ENCODE measurements around the gene FBXO31. TPM values are rescaled to one million over a fixed set of nuclear protein-coding genes. Genes with fewer than 3 reads are reported as not detected.
A peak's percentile ranks its signal among the peaks of the same experiment; 100 is the strongest.

FBXO31 gene
- total and polyA plus RNA-seq, 9 of the 15 experiments (the other 6 are each of a cell fraction or from before 2014, with no cell fraction given), result 0.18 to 33.3 (median 10.9) TPM

DNA sequence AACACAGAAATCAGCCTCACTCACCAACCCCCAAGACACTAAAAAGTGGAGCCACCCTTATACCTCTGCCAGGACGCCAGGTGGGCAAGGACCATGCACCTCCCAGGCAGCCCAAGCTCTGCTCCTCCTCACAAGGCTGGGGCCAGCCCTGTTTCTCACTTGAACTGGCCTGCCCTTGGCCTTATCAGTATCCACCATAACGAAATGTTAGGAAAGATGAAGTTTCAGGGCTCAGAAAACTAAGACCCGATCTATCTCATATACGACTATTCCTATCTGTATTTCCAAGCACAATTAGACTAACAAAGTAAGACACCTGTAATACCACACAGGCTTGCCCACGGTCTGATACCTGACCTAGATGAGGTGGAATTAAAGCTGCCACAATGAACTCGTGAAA, 6.9 kb downstream of the FBXO31 start:
- peaks cover 4% of the 10 kb centered on the region; the same call in 1 of the 2 replicates for H4K20me1 ChIP-seq (replicated peaks; ENCODE audit: control insufficient read depth, insufficient read depth, low read length)
- TF ChIP-seq CBX3 (IDR thresholded peaks at IDR 0.05; ENCODE audit: borderline replicate concordance in 1 of 2, low read length in 2 of 2), result no peak
- TF ChIP-seq, protein P1, sequence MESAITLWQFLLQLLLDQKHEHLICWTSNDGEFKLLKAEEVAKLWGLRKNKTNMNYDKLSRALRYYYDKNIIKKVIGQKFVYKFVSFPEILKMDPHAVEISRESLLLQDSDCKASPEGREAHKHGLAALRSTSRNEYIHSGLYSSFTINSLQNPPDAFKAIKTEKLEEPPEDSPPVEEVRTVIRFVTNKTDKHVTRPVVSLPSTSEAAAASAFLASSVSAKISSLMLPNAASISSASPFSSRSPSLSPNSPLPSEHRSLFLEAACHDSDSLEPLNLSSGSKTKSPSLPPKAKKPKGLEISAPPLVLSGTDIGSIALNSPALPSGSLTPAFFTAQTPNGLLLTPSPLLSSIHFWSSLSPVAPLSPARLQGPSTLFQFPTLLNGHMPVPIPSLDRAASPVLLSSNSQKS (CRISPR knock-in tag; IDR thresholded peaks at IDR 0.05), result no peak
- TF ChIP-seq, protein P2, sequence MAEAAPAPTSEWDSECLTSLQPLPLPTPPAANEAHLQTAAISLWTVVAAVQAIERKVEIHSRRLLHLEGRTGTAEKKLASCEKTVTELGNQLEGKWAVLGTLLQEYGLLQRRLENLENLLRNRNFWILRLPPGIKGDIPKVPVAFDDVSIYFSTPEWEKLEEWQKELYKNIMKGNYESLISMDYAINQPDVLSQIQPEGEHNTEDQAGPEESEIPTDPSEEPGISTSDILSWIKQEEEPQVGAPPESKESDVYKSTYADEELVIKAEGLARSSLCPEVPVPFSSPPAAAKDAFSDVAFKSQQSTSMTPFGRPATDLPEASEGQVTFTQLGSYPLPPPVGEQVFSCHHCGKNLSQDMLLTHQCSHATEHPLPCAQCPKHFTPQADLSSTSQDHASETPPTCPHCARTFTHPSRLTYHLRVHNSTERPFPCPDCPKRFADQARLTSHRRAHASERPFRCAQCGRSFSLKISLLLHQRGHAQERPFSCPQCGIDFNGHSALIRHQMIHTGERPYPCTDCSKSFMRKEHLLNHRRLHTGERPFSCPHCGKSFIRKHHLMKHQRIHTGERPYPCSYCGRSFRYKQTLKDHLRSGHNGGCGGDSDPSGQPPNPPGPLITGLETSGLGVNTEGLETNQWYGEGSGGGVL (CRISPR knock-in tag; IDR thresholded peaks at IDR 0.05), result no peak
- no peak for TF ChIP-seq ESRRA (IDR thresholded peaks at IDR 0.05; ENCODE audit: borderline replicate concordance, low read depth)
- no peak for TF ChIP-seq GTF2E2 (tag; IDR thresholded peaks at IDR 0.05)
- peak; percentile 77 for TF ChIP-seq TCF3 (CRISPR knock-in tag; IDR thresholded peaks at IDR 0.05)
- no peak for TF ChIP-seq ZNF717 (CRISPR knock-in tag; IDR thresholded peaks at IDR 0.05)
- no peak for TF ChIP-seq KDM1A (IDR thresholded peaks at IDR 0.05)
- no peak for TF ChIP-seq BRD9 (IDR thresholded peaks at IDR 0.05; ENCODE audit: low read depth, partially characterized antibody)
- TF ChIP-seq MCM2 (IDR thresholded peaks at IDR 0.05; ENCODE audit: low read depth), result no peak
- TF ChIP-seq, protein P3, sequence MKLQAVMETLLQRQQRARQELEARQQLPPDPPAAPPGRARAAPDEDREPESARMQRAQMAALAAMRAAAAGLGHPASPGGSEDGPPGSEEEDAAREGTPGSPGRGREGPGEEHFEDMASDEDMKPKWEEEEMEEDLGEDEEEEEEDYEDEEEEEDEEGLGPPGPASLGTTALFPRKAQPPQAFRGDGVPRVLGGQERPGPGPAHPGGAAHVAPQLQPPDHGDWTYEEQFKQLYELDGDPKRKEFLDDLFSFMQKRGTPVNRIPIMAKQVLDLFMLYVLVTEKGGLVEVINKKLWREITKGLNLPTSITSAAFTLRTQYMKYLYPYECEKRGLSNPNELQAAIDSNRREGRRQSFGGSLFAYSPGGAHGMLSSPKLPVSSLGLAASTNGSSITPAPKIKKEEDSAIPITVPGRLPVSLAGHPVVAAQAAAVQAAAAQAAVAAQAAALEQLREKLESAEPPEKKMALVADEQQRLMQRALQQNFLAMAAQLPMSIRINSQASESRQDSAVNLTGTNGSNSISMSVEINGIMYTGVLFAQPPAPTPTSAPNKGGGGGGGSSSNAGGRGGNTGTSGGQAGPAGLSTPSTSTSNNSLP (IDR thresholded peaks at IDR 0.05; ENCODE audit: borderline replicate concordance, low read depth, low read length), result no peak
- TF ChIP-seq SRSF7 (optimal IDR thresholded peaks at IDR 0.05; ENCODE audit: low read depth, low read length), result no peak
- no peak for TF ChIP-seq TFAM (CRISPR knock-in tag; conservative IDR thresholded peaks at IDR 0.05)
- TF ChIP-seq, protein P4, sequence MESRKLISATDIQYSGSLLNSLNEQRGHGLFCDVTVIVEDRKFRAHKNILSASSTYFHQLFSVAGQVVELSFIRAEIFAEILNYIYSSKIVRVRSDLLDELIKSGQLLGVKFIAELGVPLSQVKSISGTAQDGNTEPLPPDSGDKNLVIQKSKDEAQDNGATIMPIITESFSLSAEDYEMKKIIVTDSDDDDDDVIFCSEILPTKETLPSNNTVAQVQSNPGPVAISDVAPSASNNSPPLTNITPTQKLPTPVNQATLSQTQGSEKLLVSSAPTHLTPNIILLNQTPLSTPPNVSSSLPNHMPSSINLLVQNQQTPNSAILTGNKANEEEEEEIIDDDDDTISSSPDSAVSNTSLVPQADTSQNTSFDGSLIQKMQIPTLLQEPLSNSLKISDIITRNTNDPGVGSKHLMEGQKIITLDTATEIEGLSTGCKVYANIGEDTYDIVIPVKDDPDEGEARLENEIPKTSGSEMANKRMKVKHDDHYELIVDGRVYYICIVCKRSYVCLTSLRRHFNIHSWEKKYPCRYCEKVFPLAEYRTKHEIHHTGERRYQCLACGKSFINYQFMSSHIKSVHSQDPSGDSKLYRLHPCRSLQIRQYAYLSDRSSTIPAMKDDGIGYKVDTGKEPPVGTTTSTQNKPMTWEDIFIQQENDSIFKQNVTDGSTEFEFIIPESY (CRISPR knock-in tag; IDR thresholded peaks at IDR 0.05), result no peak
- peak; percentile 65 for TF ChIP-seq SMARCA4 (IDR thresholded peaks at IDR 0.05)
- no peak for TF ChIP-seq NR2C2 (CRISPR knock-in tag; IDR thresholded peaks at IDR 0.05)
- no peak for TF ChIP-seq NR2C2 (tag; IDR thresholded peaks at IDR 0.05)
- TF ChIP-seq STAT5B (CRISPR knock-in tag; IDR thresholded peaks at IDR 0.05), result no peak

More for the DNA sequence above, 6.9 kb downstream of the FBXO31 start:
- peak overlapping the region; percentile 55 for H3K4me2 ChIP-seq (ENCODE audit: insufficient read depth, low read length)
- H3K4me3 ChIP-seq, result no peak overlapping the region
- 4% methylated on average over 6 of the region's 6 CpGs for WGBS (ENCODE audit: insufficient coverage, low coverage, missing lambda C conversion rate)
- BruUV-seq (replicated peaks), result no TSS peak
- peaks cover 87% of the 10 kb centered on the region for H3K79me2 ChIP-seq (ENCODE audit: control insufficient read depth, insufficient read depth, low read length)
- H3K27ac ChIP-seq (ENCODE audit: extremely low read depth, low read depth, low read length), result peak overlapping the region; percentile 45
- intact Hi-C loops (cut with micrococcal nuclease), result no loop called here
- H2AFZ ChIP-seq (ENCODE audit: low read depth, low read length), result no peak overlapping the region
- ATAC-seq (peak; percentile 90), FAIRE-seq (peak; percentile 91), DNase-seq (ENCODE audit: extremely low read depth in 1 of 4, low spot score in 3 of 4) (peak; percentile 52 to 73 (median 61))
- H3K9me3 ChIP-seq (replicated peaks; ENCODE audit: control insufficient read depth, insufficient read depth, low read depth, low read length), result no peaks in the 10 kb centered on the region
- POLR2A ChIA-PET, result interaction anchor here (0.6 to 2.1 kb wide), 3 partner anchors 12 to 59 kb away, joined by 3 to 5 read pairs (median 3); partner anchors contain the start of gene C16orf95
- CTCF ChIA-PET (ENCODE audit: low intra/inter-chr PET ratio), result no interaction called here
- H3K4me1 ChIP-seq (replicated peaks in 1 of 2; ENCODE audit: control insufficient read depth in 2 of 2, insufficient read depth in 2 of 2, low read length in 2 of 2), result peaks cover 15 to 28% of the 10 kb centered on the region in 2 experiments; a peak in 4 of 5 replicates
- peaks cover 31% of the 10 kb centered on the region; the same call in 2 of the 3 replicates for H3K36me3 ChIP-seq (ENCODE audit: control insufficient read depth, insufficient read depth, low read length)
- H3K9ac ChIP-seq (ENCODE audit: insufficient read depth in 1 of 2, low read depth in 2 of 2, low read length in 2 of 2), result peak overlapping the region; percentile 33 to 69; a peak in 3 of 4 replicates
- H3K9me1 ChIP-seq (ENCODE audit: control insufficient read depth, insufficient read depth, low read length), result no peaks in the 10 kb centered on the region
- in situ Hi-C loops (cut with MboI), result no loop called here
- H3K27me3 ChIP-seq (ENCODE audit: control insufficient read depth in 2 of 2, insufficient read depth in 2 of 2, low read length in 2 of 2), result no peaks in the 10 kb centered on the region

Data from K562 (cell line).